Lung (tissue), 12 donors: ENCODE data around the gene FGF12. TPM values are rescaled to one million over a fixed set of nuclear protein-coding genes. Genes with fewer than 3 reads are reported as not detected.

ENCODE experiments used
- ATAC-seq: fragments of 200-7000 bp; cut with Tn5 transposase; one replicate; pipeline ENCODE4 v1.9.1; 2020; ENCODE audit warnings: moderate number of reproducible peaks; ENCODE audit not compliant: insufficient read depth, low FRiP score
- DNase-seq, 3 donors: peaks; one replicate each; pipeline ENCODE4 v3.0.0-alpha.2; 2013 to 2017
- H3K27ac ChIP-seq, 2 donors: one replicate each; pipeline ENCODE4 v1.5.1; 2013; ENCODE audit warnings: mild to moderate bottlenecking in 2 of 2, moderate library complexity in 2 of 2, control low read depth in 1 of 2, inconsistent platforms in 1 of 2, low read depth in 1 of 2, low read length in 1 of 2
- H3K27me3 ChIP-seq, 3 donors: one replicate each; pipeline ENCODE4 v1.5.1; 2013; ENCODE audit warnings: low read length in 2 of 3; ENCODE audit not compliant: control insufficient read depth in 3 of 3, insufficient read depth in 3 of 3
- H3K36me3 ChIP-seq, 4 donors: one replicate each; pipeline ENCODE4 v1.5.1; 2013; ENCODE audit warnings: low read length in 4 of 4, mild to moderate bottlenecking in 1 of 4, moderate library complexity in 1 of 4; ENCODE audit not compliant: control insufficient read depth in 4 of 4, insufficient read depth in 4 of 4
- H3K4me1 ChIP-seq, 5 donors: one replicate each; pipeline ENCODE4 v1.5.1; 2013; ENCODE audit warnings: low read length in 5 of 5, mild to moderate bottlenecking in 2 of 5, moderate library complexity in 1 of 5; ENCODE audit not compliant: control insufficient read depth in 5 of 5, insufficient read depth in 5 of 5
- H3K4me3 ChIP-seq: one replicate; pipeline ENCODE4 v1.5.1; 2013; ENCODE audit warnings: mild to moderate bottlenecking, control low read depth, moderate library complexity
- H3K9ac ChIP-seq, 2 donors: one replicate each; pipeline ENCODE4 v1.5.1; 2013; ENCODE audit warnings: low read length in 2 of 2, control low read depth in 1 of 2; ENCODE audit not compliant: insufficient read depth in 1 of 2
- H3K9me3 ChIP-seq, 4 donors: one replicate each; pipeline ENCODE4 v1.5.1; 2013; ENCODE audit warnings: low read length in 3 of 4, mild to moderate bottlenecking in 1 of 4, moderate library complexity in 1 of 4; ENCODE audit not compliant: control insufficient read depth in 4 of 4, insufficient read depth in 3 of 4
- CTCF ChIP-seq: IDR thresholded peaks from 2 replicates; pipeline ENCODE4 v1.5.1; 2012; ENCODE audit warnings: mild to moderate bottlenecking; ENCODE audit errors: control extremely low read depth, extremely low read depth
- WGBS, 2 donors: extraction: QIAGEN DNeasy Blood & Tissue Kit; methylation state at CpG; one replicate each; pipeline ENCODE4 v1.1.7; 2013; 5-methylcytosine and 5-hydroxymethylcytosine counted together
- polyA plus RNA-seq, 2 donors: library from polyadenylated mRNA; stranded (reverse); fragments of 200-250 nt; gene quantifications; one replicate each; pipeline ENCODE4 v1.2.1, GENCODE V29; 2013
- total RNA-seq, 2 donors: library from RNA; depleted of rRNA in 1 of 2; stranded (reverse); fragments of >200 nt in 1 of 2; gene quantifications; one replicate each; pipeline ENCODE4 v1.2.1, GENCODE V29; 2014 to 2021
- donor health status: control.
- donor health status: control.
- donor health status: Bipolar disorder and iron deficiency.
- donor health status: healthy.
- donor health status: DM: yes; HTN: yes; CAD: no.

FGF12 gene
- total and polyA plus RNA-seq, 4 donors: 0.23 to 6.0 (median 1.7) TPM

GRCh38 chr3:192130534-192131132 is 596.7 kb downstream of the FGF12 start:
- Histone ChIP-seq H3K9me3 (no peaks in the 10 kb centered on the region), H3K36me3 (no peaks in the 10 kb centered on the region), H3K27me3 (no peaks in the 10 kb centered on the region), H3K9ac (no peak overlapping the region), H3K4me1 (no peaks in the 10 kb centered on the region), H3K4me3 (no peak overlapping the region), H3K27ac (no peak overlapping the region)
- ATAC-seq (no peak), DNase-seq (peak; percentile 23 to 50 (median 50))
- WGBS, 2 donors: 23 to 24% methylated on average over 4 of the region's 4 CpGs
- peak; percentile 20 for TF ChIP-seq CTCF

- Histone ChIP-seq H3K36me3 (no peaks in the 10 kb centered on the region), H3K4me3 (no peak overlapping the region), H3K9me3 (no peaks in the 10 kb centered on the region), H3K27ac (no peak overlapping the region), H3K4me1 (no peaks in the 10 kb centered on the region), H3K9ac (no peak overlapping the region), H3K27me3 (no peaks in the 10 kb centered on the region)
- ATAC-seq: no peak
- 83 to 92% methylated on average over 1 of the region's 1 CpG for WGBS, 2 donors
- DNase-seq: no peak
- no peak for TF ChIP-seq CTCF
Observed at GRCh38 chr3:192129586-192129985, 597.8 kb downstream of the FGF12 start.

- Histone ChIP-seq H3K27me3 (no peaks in the 10 kb centered on the region), H3K27ac (no peak overlapping the region), H3K4me1 (no peaks in the 10 kb centered on the region), H3K9ac (no peak overlapping the region), H3K9me3 (no peaks in the 10 kb centered on the region), H3K4me3 (no peak overlapping the region), H3K36me3 (no peaks in the 10 kb centered on the region)
- WGBS, 2 donors: 62 to 65% methylated on average over 4 of the region's 4 CpGs
- DNase-seq: no peak
- no peak for TF ChIP-seq CTCF
- ATAC-seq: no peak
Observed at GRCh38 chr3:192128922-192129321, 598.4 kb downstream of the FGF12 start.

- ATAC-seq (no peak), DNase-seq (no peak)
- no peak overlapping the region for H3K27ac ChIP-seq
- H3K4me3 ChIP-seq: no peak overlapping the region
- 83 to 90% methylated on average over 4 of the region's 4 CpGs for WGBS, 2 donors
- H3K36me3 ChIP-seq: no peaks in the 10 kb centered on the region
- no peak for TF ChIP-seq CTCF
- no peak overlapping the region for H3K9ac ChIP-seq
- no peaks in the 10 kb centered on the region for H3K27me3 ChIP-seq
- H3K9me3 ChIP-seq: no peaks in the 10 kb centered on the region
- H3K4me1 ChIP-seq: peaks cover 0 to 1% (median 0%) of the 10 kb centered on the region in 5 donors
Observed at GRCh38 chr3:192128060-192128459, 599.3 kb downstream of the FGF12 start.
